ENCODE results near the gene GJC1. TPM values are rescaled to one million over a fixed set of nuclear protein-coding genes. Genes with fewer than 3 reads are reported as not detected.

The GJC1 gene
- total and polyA plus RNA-seq, 2 of the 8 experiments (the other 6 are each of a cell fraction or from before 2014, with no cell fraction given): 29.1 to 154 TPM

GRCh38 chr17:44761932-44762810 is 67.9 kb downstream of the GJC1 start:
- Histone ChIP-seq H3K23ac (ENCODE audit: insufficient read length) (no peak overlapping the region), H3K14ac (ENCODE audit: insufficient read length) (no peak overlapping the region), H3K56ac (replicated peaks; ENCODE audit: insufficient read length, low read depth, low read length) (no peak overlapping the region), H2AK5ac (ENCODE audit: low read depth, low read length) (no peak overlapping the region), H4K20me1 (replicated peaks in 1 of 2; ENCODE audit: control insufficient read depth in 1 of 2, insufficient read depth in 2 of 2, low read length in 2 of 2) (peaks cover 0 to 2% of the 10 kb centered on the region in 2 experiments), H4K8ac (ENCODE audit: extremely low read depth, insufficient read depth, low read length) (no peak overlapping the region), H2BK12ac (ENCODE audit: low read depth, low read length) (no peak overlapping the region), H3K4ac (replicated peaks; ENCODE audit: insufficient read length, low read depth, low read length) (no peak overlapping the region), H2AFZ (ENCODE audit: low read length) (no peak overlapping the region), H2BK5ac (ENCODE audit: low read depth, low read length) (no peak overlapping the region), H4K5ac (ENCODE audit: insufficient read length, low read depth, low read length) (no peak overlapping the region), H3K27me3 (replicated peaks in 1 of 4; ENCODE audit: control insufficient read depth in 3 of 4, extremely low read depth in 1 of 4, insufficient read depth in 3 of 4, low read length in 3 of 4) (peaks cover 25 to 35% (median 31%) of the 10 kb centered on the region in 4 experiments), H2BK15ac (ENCODE audit: low read length) (no peak overlapping the region; the same call in 1 of the 2 replicates), H4K91ac (replicated peaks; ENCODE audit: insufficient read length, low read length) (no peak overlapping the region), H3K9ac (replicated peaks in 1 of 4; ENCODE audit: extremely low read depth in 1 of 4, low read depth in 3 of 4, low read length in 3 of 4) (no peak overlapping the region), H3K27ac (ENCODE audit: low read depth, low read length) (no peak overlapping the region), H3K23me2 (ENCODE audit: low read depth, low read length) (peaks cover 8% of the 10 kb centered on the region; the same call in 1 of the 2 replicates), H3K4me3 (ENCODE audit: extremely low read depth in 1 of 4, insufficient read depth in 2 of 4, low read depth in 3 of 4, low read length in 4 of 4) (no peak overlapping the region), H3K18ac (ENCODE audit: extremely low read depth, low read length) (peak overlapping the region; percentile 32; the same call in 1 of the 2 replicates), H3K79me2 (ENCODE audit: control insufficient read depth in 1 of 2, insufficient read depth in 2 of 2, low read length in 2 of 2) (no peaks in the 10 kb centered on the region), H3K36me3 (ENCODE audit: control insufficient read depth in 2 of 4, insufficient read depth in 4 of 4, low read length in 3 of 4) (no peaks in the 10 kb centered on the region), H3K9me3 (ENCODE audit: insufficient read depth in 2 of 2, low read depth in 1 of 2, low read length in 1 of 2) (no peaks in the 10 kb centered on the region), H3K4me2 (ENCODE audit: insufficient read depth in 1 of 2, low read depth in 2 of 2, low read length in 2 of 2) (no peak overlapping the region), H3K4me1 (replicated peaks in 1 of 4; ENCODE audit: control insufficient read depth in 3 of 4, insufficient read depth in 4 of 4, low read length in 3 of 4) (peaks cover 0 to 13% (median 2%) of the 10 kb centered on the region in 4 experiments; a peak in 4 of 7 replicates), H3K79me1 (ENCODE audit: low read depth, low read length) (no peaks in the 10 kb centered on the region), H2BK20ac (ENCODE audit: low read length) (no peak overlapping the region), H2BK120ac (replicated peaks; ENCODE audit: low read depth, low read length) (no peak overlapping the region)
- DNase-seq (ENCODE audit: low read depth in 1 of 2, low spot score in 2 of 2): no peak
- TF ChIP-seq MAX (IDR thresholded peaks at IDR 0.05) (no peak), MAFK (IDR thresholded peaks at IDR 0.05; ENCODE audit: low read depth, low read length) (no peak), KDM1A (IDR thresholded peaks at IDR 0.05; ENCODE audit: borderline replicate concordance, low read length) (peak; percentile 64; the same call in 1 of the 2 replicates)
- ChIA-PET POLR2A (ENCODE audit: partially characterized antibody) (interaction anchor here (0.9 to 1.1 kb wide), 3 partner anchors 9 to 51 kb away, joined by 3 to 4 read pairs (median 3); no protein-coding TSS in a partner anchor), CTCF (ENCODE audit: partially characterized antibody) (interaction anchor here (0.5 to 26.7 kb wide), 16 partner anchors 9 to 452 kb away, joined by 3 to 577 read pairs (median 4); partner anchors contain the start of gene HIGD1B)
- FAIRE-seq: no peak
- 82% methylated on average over 17 of the region's 17 CpGs; no CpG with 5 or more reads in 1 of the 2 experiments for WGBS, 2 experiments (ENCODE audit: extremely low coverage in 1 of 2, insufficient coverage in 1 of 2, insufficient read length in 1 of 2, insufficient replicate concordance in 2 of 2, low coverage in 1 of 2, low lambda C conversion rate in 2 of 2, missing lambda C conversion rate in 1 of 2)

All from H1 (cell line).